Medulla oblongata (tissue), 1 donor: ENCODE measurements around the gene KRTAP4-8.
"Not testable (repeated sequence)": the region's sequence is repeated elsewhere in the genome, so short reads cannot be mapped to it uniquely, and the experiment has no call there.

ENCODE experiments used
- DNase-seq: peaks from one replicate; pipeline ENCODE4 v3.0.0-alpha.2; 2015; ENCODE audit errors: extremely low spot score

KRTAP4-8 gene

GRCh38 chr17:41108728-41109386 lies 10.9 kb upstream of the KRTAP4-8 start:
- not testable (repeated sequence) for DNase-seq

GRCh38 chr17:41107941-41108450 lies 10.1 kb upstream of the KRTAP4-8 start:
- DNase-seq, result no peak

- not testable (repeated sequence) for DNase-seq
Observed at GRCh38 chr17:41105347-41105746, 7.4 kb upstream of the KRTAP4-8 start, which contains the start of gene KRTAP4-9. Gene KRTAP4-9 (plus strand): TSS chr17:41105389. CDS start chr17:41105389, 0 bp downstream.

GRCh38 chr17:41104386-41105038 lies 6.6 kb upstream of the KRTAP4-8 start:
- DNase-seq, result not testable (repeated sequence)

- no peak for DNase-seq
Observed at GRCh38 chr17:41103896-41104295, 6.0 kb upstream of the KRTAP4-8 start.

GRCh38 chr17:41101586-41102259 lies 3.8 kb upstream of the KRTAP4-8 start, which contains the start of gene KRTAP4-16:
Gene KRTAP4-16 (minus strand): TSS chr17:41102209. CDS start chr17:41102209, 0 bp downstream.
- no peak for DNase-seq

- DNase-seq, result not testable (repeated sequence)
Observed at GRCh38 chr17:41099682-41100480, 1.9 kb upstream of the KRTAP4-8 start.

- no peak for DNase-seq
Observed at GRCh38 chr17:41098481-41098880, 539 bp upstream of the KRTAP4-8 start.

- no peak for DNase-seq
Observed at GRCh38 chr17:41096055-41096454, 1.9 kb downstream of the KRTAP4-8 start.

GRCh38 chr17:41088760-41089352 lies 9.1 kb downstream of the KRTAP4-8 start:
- DNase-seq, result not testable (repeated sequence)

- DNase-seq, result not testable (repeated sequence)
Observed at GRCh38 chr17:41084100-41084856, 13.7 kb downstream of the KRTAP4-8 start, which contains the start of gene KRTAP4-7. Gene KRTAP4-7 (plus strand): TSS chr17:41084150. CDS start chr17:41084207, 57 bp downstream.

- not testable (repeated sequence) for DNase-seq
Observed at GRCh38 chr17:41083427-41083826, 14.5 kb downstream of the KRTAP4-8 start.

GRCh38 chr17:41082626-41083025 lies 15.3 kb downstream of the KRTAP4-8 start:
- no peak for DNase-seq

- no peak for DNase-seq
Observed at GRCh38 chr17:41076788-41077187, 21.2 kb downstream of the KRTAP4-8 start.

- no peak for DNase-seq
Observed at GRCh38 chr17:41073676-41074075, 24.3 kb downstream of the KRTAP4-8 start.

GRCh38 chr17:41071606-41072360 lies 26.2 kb downstream of the KRTAP4-8 start:
- no peak for DNase-seq

- no peak for DNase-seq
Observed at GRCh38 chr17:41069031-41069430, 28.9 kb downstream of the KRTAP4-8 start.

- no peak for DNase-seq
Observed at GRCh38 chr17:41067281-41067680, 30.7 kb downstream of the KRTAP4-8 start.

- DNase-seq, result no peak
Observed at GRCh38 chr17:41065829-41066624, 31.9 kb downstream of the KRTAP4-8 start, which contains the start of gene KRTAP2-4. Gene KRTAP2-4 (minus strand): TSS chr17:41065879. CDS start chr17:41065845, 34 bp downstream.
